HL-60 (cell line): ENCODE measurements around the gene GMDS.

ENCODE experiments used
- DNase-seq, 2 experiments: peaks; one replicate each; pipeline ENCODE4 v3.0.0-alpha.2; 2010 to 2020; ENCODE audit warnings: low read depth in 1 of 2, low spot score in 1 of 2
- H3K27ac ChIP-seq: fragments of 250-450 bp; sonication (Bioruptor Pico); replicated peaks from 2 replicates; pipeline ENCODE4 v1.5.1; 2020; ENCODE audit warnings: mild to moderate bottlenecking, moderate library complexity
- H3K27me3 ChIP-seq: fragments of 250-450 bp; sonication (Bioruptor Pico); 2 replicates; pipeline ENCODE4 v1.5.1; 2021; ENCODE audit warnings: mild to moderate bottlenecking, moderate library complexity; ENCODE audit not compliant: insufficient read depth, poor library complexity, severe bottlenecking
- H3K4me3 ChIP-seq: replicated peaks from 2 replicates; pipeline ENCODE4 v1.5.1; 2011; ENCODE audit warnings: mild to moderate bottlenecking, control low read depth, low read length; ENCODE audit not compliant: insufficient read depth
- CTCF ChIP-seq: IDR thresholded peaks from one replicate; pipeline ENCODE4 v1.5.1; 2011; ENCODE audit warnings: low read length, control low read depth, inconsistent platforms; ENCODE audit not compliant: insufficient read depth
- GABPA ChIP-seq: IDR thresholded peaks from 2 replicates; pipeline ENCODE4 v1.6.1; 2012; ENCODE audit warnings: low read depth
- POLR2AphosphoS5 ChIP-seq: IDR thresholded peaks from 2 replicates; pipeline ENCODE4 v1.6.1; 2012; ENCODE audit warnings: low read depth
- REST ChIP-seq: IDR thresholded peaks from 2 replicates; pipeline ENCODE4 v1.6.1; 2012; ENCODE audit warnings: low read depth; ENCODE audit not compliant: insufficient replicate concordance
- SPI1 ChIP-seq: IDR thresholded peaks from 2 replicates; pipeline ENCODE4 v1.6.1; 2012; ENCODE audit warnings: low read depth, mild to moderate bottlenecking, borderline replicate concordance

GMDS gene

GRCh38 chr6:1633366-1634021, 611.9 kb downstream of the GMDS start:
- TF ChIP-seq GABPA (no peak), REST (no peak), POLR2AphosphoS5 (no peak), CTCF (no peak), SPI1 (no peak)
- no peaks in the 10 kb centered on the region for H3K27me3 ChIP-seq
- no peak overlapping the region for H3K27ac ChIP-seq
- no peak for DNase-seq
- no peak overlapping the region for H3K4me3 ChIP-seq

- no peak for TF ChIP-seq GABPA
- no peak for TF ChIP-seq CTCF
- TF ChIP-seq POLR2AphosphoS5 = no peak
- TF ChIP-seq SPI1 = no peak
- no peak for TF ChIP-seq REST
- peaks cover 14% of the 10 kb centered on the region for H3K27me3 ChIP-seq
- H3K4me3 ChIP-seq = no peak overlapping the region
- H3K27ac ChIP-seq = no peak overlapping the region
- no peak for DNase-seq
Measured at GRCh38 chr6:1631251-1631650, 614.2 kb downstream of the GMDS start.

GRCh38 chr6:1630771-1631217, 614.6 kb downstream of the GMDS start:
- H3K4me3 ChIP-seq = no peak overlapping the region
- DNase-seq = no peak

More at GRCh38 chr6:1630771-1631217, 614.6 kb downstream of the GMDS start:
- H3K27ac ChIP-seq = no peak overlapping the region
- TF ChIP-seq GABPA = no peak
- TF ChIP-seq REST = no peak
- TF ChIP-seq POLR2AphosphoS5 = no peak
- no peak for TF ChIP-seq CTCF
- no peak for TF ChIP-seq SPI1
- H3K27me3 ChIP-seq = peaks cover 17% of the 10 kb centered on the region
